Mesendoderm (in vitro differentiated cells): ENCODE data around the gene PERCC1.
A peak's percentile ranks its signal among the peaks of the same experiment; 100 is the strongest.

Experiments
- DNase-seq: peaks from one replicate; pipeline ENCODE4 v3.0.0; 2013
- H2AK5ac ChIP-seq: 2 replicates; pipeline ENCODE4 v1.6.1; 2013; ENCODE audit warnings: low read length, inconsistent platforms
- H2BK120ac ChIP-seq: 2 replicates; pipeline ENCODE4 v1.6.1; 2013; ENCODE audit warnings: low read depth, mild to moderate bottlenecking, low read length, moderate library complexity, mixed read lengths
- H2BK15ac ChIP-seq: replicated peaks from 2 replicates; pipeline ENCODE4 v1.6.1; 2013; ENCODE audit warnings: low read depth, mild to moderate bottlenecking, moderate library complexity
- H2BK5ac ChIP-seq: 2 replicates; pipeline ENCODE4 v1.6.1; 2013; ENCODE audit warnings: low read length, inconsistent platforms
- H3K18ac ChIP-seq: 2 replicates; pipeline ENCODE4 v1.6.1; 2013; ENCODE audit warnings: mild to moderate bottlenecking, low read length, mixed read lengths
- H3K23ac ChIP-seq: one replicate; pipeline ENCODE4 v1.6.1; 2013; ENCODE audit warnings: low read length
- H3K27ac ChIP-seq: 2 replicates; pipeline ENCODE4 v1.5.1; 2013; ENCODE audit warnings: low read depth, mild to moderate bottlenecking, inconsistent platforms, low read length, moderate library complexity
- H3K27me3 ChIP-seq: 2 replicates; pipeline ENCODE4 v1.6.1; 2013; ENCODE audit warnings: low read length, control low read depth, mild to moderate bottlenecking, inconsistent platforms; ENCODE audit not compliant: insufficient read depth, poor library complexity
- H3K36me3 ChIP-seq: 2 replicates; pipeline ENCODE4 v1.6.1; 2013; ENCODE audit warnings: low read length, inconsistent platforms; ENCODE audit not compliant: control insufficient read depth, insufficient read depth
- H3K4ac ChIP-seq: one replicate; pipeline ENCODE4 v1.6.1; 2013; ENCODE audit warnings: low read depth, mild to moderate bottlenecking, low read length, moderate library complexity
- H3K4me1 ChIP-seq: 2 replicates; pipeline ENCODE4 v1.6.1; 2013; ENCODE audit warnings: low read depth, low read length, inconsistent platforms; ENCODE audit not compliant: control insufficient read depth
- H3K4me2 ChIP-seq: 2 replicates; pipeline ENCODE4 v1.6.1; 2013; ENCODE audit warnings: low read length
- H3K4me3 ChIP-seq: 2 replicates; pipeline ENCODE4 v1.5.1; 2013; ENCODE audit warnings: mild to moderate bottlenecking, low read length
- H3K56ac ChIP-seq: one replicate; pipeline ENCODE4 v1.6.1; 2013; ENCODE audit warnings: low read length
- H3K79me1 ChIP-seq: 2 replicates; pipeline ENCODE4 v1.6.1; 2013; ENCODE audit warnings: low read length, inconsistent platforms
- H3K79me2 ChIP-seq: 2 replicates; pipeline ENCODE4 v1.6.1; 2013; ENCODE audit warnings: mild to moderate bottlenecking, low read length; ENCODE audit not compliant: control insufficient read depth, insufficient read depth
- H3K9ac ChIP-seq: 2 replicates; pipeline ENCODE4 v1.6.1; 2013; ENCODE audit warnings: low read length, inconsistent platforms
- H4K5ac ChIP-seq: one replicate; pipeline ENCODE4 v1.6.1; 2013; ENCODE audit warnings: low read length
- H4K8ac ChIP-seq: one replicate; pipeline ENCODE4 v1.6.1; 2013; ENCODE audit warnings: low read depth, mild to moderate bottlenecking, control low read depth, low read length, moderate library complexity
- WGBS: extraction: QIAGEN DNeasy Blood & Tissue Kit; methylation state at CpG from one replicate; pipeline ENCODE4 v1.1.7; 2013; ENCODE audit warnings: low lambda C conversion rate, missing lambda C conversion rate; ENCODE audit not compliant: insufficient coverage; ENCODE audit errors: extremely low coverage; 5-methylcytosine and 5-hydroxymethylcytosine counted together

Gene PERCC1

GRCh38 chr16:1433263-1433560, 2.3 kb downstream of the PERCC1 start:
- Histone ChIP-seq H3K79me1 (no peaks in the 10 kb centered on the region), H4K8ac (no peak overlapping the region), H3K4ac (no peak overlapping the region), H3K56ac (no peak overlapping the region), H4K5ac (no peak overlapping the region), H3K9ac (no peak overlapping the region), H3K4me1 (no peaks in the 10 kb centered on the region), H3K18ac (no peak overlapping the region), H2BK5ac (no peak overlapping the region), H2BK120ac (no peak overlapping the region), H3K79me2 (no peaks in the 10 kb centered on the region), H3K27me3 (no peaks in the 10 kb centered on the region), H2AK5ac (no peak overlapping the region), H3K4me2 (no peak overlapping the region), H3K36me3 (no peaks in the 10 kb centered on the region), H3K27ac (no peak overlapping the region), H2BK15ac (no peak overlapping the region), H3K23ac (no peak overlapping the region), H3K4me3 (no peak overlapping the region)
- DNase-seq: no peak
- no CpG with 5 or more reads among the region's 14 CpGs for WGBS

- Histone ChIP-seq H3K27me3 (no peaks in the 10 kb centered on the region), H3K4me3 (no peak overlapping the region), H2BK120ac (no peak overlapping the region), H3K4me2 (no peak overlapping the region), H2BK15ac (no peak overlapping the region), H3K79me2 (no peaks in the 10 kb centered on the region), H2AK5ac (no peak overlapping the region), H3K23ac (no peak overlapping the region), H3K36me3 (no peaks in the 10 kb centered on the region), H4K5ac (no peak overlapping the region), H2BK5ac (no peak overlapping the region), H3K56ac (no peak overlapping the region), H3K27ac (no peak overlapping the region), H3K79me1 (no peaks in the 10 kb centered on the region), H3K4ac (no peak overlapping the region), H3K18ac (no peak overlapping the region), H3K9ac (no peak overlapping the region), H3K4me1 (no peaks in the 10 kb centered on the region), H4K8ac (no peak overlapping the region)
- no peak for DNase-seq
- WGBS: no CpG with 5 or more reads among the region's 22 CpGs
These were observed 2.9 kb downstream of the PERCC1 start for GRCh38 chr16:1433756-1434155.

GRCh38 chr16:1434644-1435592, 4.0 kb downstream of the PERCC1 start:
- H3K79me1 ChIP-seq: no peaks in the 10 kb centered on the region
- WGBS: no CpG with 5 or more reads among the region's 40 CpGs
- no peak overlapping the region for H4K5ac ChIP-seq
- no peaks in the 10 kb centered on the region for H3K36me3 ChIP-seq
- no peak overlapping the region for H4K8ac ChIP-seq
- no peak overlapping the region for H3K56ac ChIP-seq
- H3K4me2 ChIP-seq: no peak overlapping the region
- no peak overlapping the region for H2BK5ac ChIP-seq
- no peak overlapping the region for H2BK120ac ChIP-seq
- no peak overlapping the region for H3K27ac ChIP-seq
- H3K79me2 ChIP-seq: no peaks in the 10 kb centered on the region
- H2AK5ac ChIP-seq: no peak overlapping the region
- no peak overlapping the region for H3K4ac ChIP-seq
- H3K18ac ChIP-seq: no peak overlapping the region
- no peaks in the 10 kb centered on the region for H3K27me3 ChIP-seq
- H2BK15ac ChIP-seq: no peak overlapping the region
- no peaks in the 10 kb centered on the region for H3K4me1 ChIP-seq
- no peak overlapping the region for H3K9ac ChIP-seq
- DNase-seq: no peak
- H3K4me3 ChIP-seq: no peak overlapping the region
- no peak overlapping the region for H3K23ac ChIP-seq

- peak; percentile 42 for DNase-seq
- H3K79me1 ChIP-seq: no peaks in the 10 kb centered on the region
- no peak overlapping the region for H3K23ac ChIP-seq
- no peak overlapping the region for H3K56ac ChIP-seq
- no peaks in the 10 kb centered on the region for H3K27me3 ChIP-seq
- H3K4me1 ChIP-seq: no peaks in the 10 kb centered on the region
- H3K4ac ChIP-seq: no peak overlapping the region
- H2AK5ac ChIP-seq: no peak overlapping the region
- no peaks in the 10 kb centered on the region for H3K79me2 ChIP-seq
- no peak overlapping the region for H2BK120ac ChIP-seq
- H3K4me2 ChIP-seq: no peak overlapping the region
- no peak overlapping the region for H4K8ac ChIP-seq
- H3K36me3 ChIP-seq: no peaks in the 10 kb centered on the region
- H3K4me3 ChIP-seq: no peak overlapping the region
- no peak overlapping the region for H3K9ac ChIP-seq
- H2BK15ac ChIP-seq: no peak overlapping the region
- no peak overlapping the region for H3K27ac ChIP-seq
- no peak overlapping the region for H2BK5ac ChIP-seq
- no CpG with 5 or more reads among the region's 32 CpGs for WGBS
- no peak overlapping the region for H3K18ac ChIP-seq
- H4K5ac ChIP-seq: no peak overlapping the region
These were observed 5.2 kb downstream of the PERCC1 start for GRCh38 chr16:1435921-1436697.

- H2BK5ac ChIP-seq: no peak overlapping the region
These were observed 6.0 kb downstream of the PERCC1 start for GRCh38 chr16:1436731-1437355.

More at GRCh38 chr16:1436731-1437355, 6.0 kb downstream of the PERCC1 start:
- Histone ChIP-seq H3K4me1 (no peaks in the 10 kb centered on the region), H3K79me2 (no peaks in the 10 kb centered on the region), H2BK15ac (no peak overlapping the region), H3K9ac (no peak overlapping the region), H3K27me3 (no peaks in the 10 kb centered on the region), H3K18ac (no peak overlapping the region), H3K27ac (no peak overlapping the region), H2BK120ac (no peak overlapping the region), H4K5ac (no peak overlapping the region), H4K8ac (no peak overlapping the region), H3K79me1 (no peaks in the 10 kb centered on the region), H3K36me3 (no peaks in the 10 kb centered on the region), H3K4me3 (no peak overlapping the region), H3K56ac (no peak overlapping the region), H3K4me2 (no peak overlapping the region), H3K4ac (no peak overlapping the region), H3K23ac (no peak overlapping the region), H2AK5ac (no peak overlapping the region)
- no CpG with 5 or more reads among the region's 47 CpGs for WGBS
- DNase-seq: no peak
